Hepatocyte (in vitro differentiated cells): ENCODE data around the gene DRC1.

Experiments used
- CTCF ChIP-seq: fragments of 200-600 bp; sonication (generic); IDR thresholded peaks from 2 replicates; pipeline ENCODE4 v1.5.1; 2016; ENCODE audit warnings: antibody characterized with exemption, mild to moderate bottlenecking; ENCODE audit not compliant: poor library complexity
- EZH2 ChIP-seq: fragments of 200-600 bp; sonication (generic); IDR thresholded peaks from 2 replicates; pipeline ENCODE4 v1.6.1; 2016; ENCODE audit warnings: antibody characterized with exemption, mild to moderate bottlenecking, borderline replicate concordance

GRCh38 chr2:26471766-26472706 lies 70.3 kb downstream of the DRC1 start:
- TF ChIP-seq CTCF = no peak
- no peak for TF ChIP-seq EZH2
